Stimulated activated memory B cell treated with anti-CD40 and anti-IgM and Interleukin-4, amounts not matched to agents 10 μg/mL and 1 μg/mL and 100 μg/mL, for 72 hours (primary cell): ENCODE measurements around the gene AHDC1.
"Not testable (repeated sequence)": the region's sequence is repeated elsewhere in the genome, so short reads cannot be mapped to it uniquely, and the experiment has no call there.

Source experiments
- ATAC-seq: fragments of 150-1000 bp; cut with Tn5 transposase; 2 replicates; pipeline ENCODE4 v1.10.0; 2021
- H3K27ac Mint-ChIP-seq: one replicate; pipeline ENCODE4 v1.8.0; 2022; ENCODE audit warnings: mild to moderate bottlenecking, mixed read lengths
- H3K27me3 Mint-ChIP-seq: one replicate; pipeline ENCODE4 v1.8.0; 2022; ENCODE audit warnings: mixed read lengths
- H3K36me3 Mint-ChIP-seq: one replicate; pipeline ENCODE4 v1.8.0; 2022; ENCODE audit warnings: mixed read lengths
- H3K4me1 Mint-ChIP-seq: one replicate; pipeline ENCODE4 v1.8.0; 2022; ENCODE audit warnings: mixed read lengths
- H3K4me3 Mint-ChIP-seq: one replicate; pipeline ENCODE4 v1.8.0; 2022; ENCODE audit warnings: mild to moderate bottlenecking, moderate library complexity, mixed read lengths
- H3K9me3 Mint-ChIP-seq: one replicate; pipeline ENCODE4 v1.8.0; 2022; ENCODE audit warnings: mixed read lengths

The AHDC1 gene

DNA sequence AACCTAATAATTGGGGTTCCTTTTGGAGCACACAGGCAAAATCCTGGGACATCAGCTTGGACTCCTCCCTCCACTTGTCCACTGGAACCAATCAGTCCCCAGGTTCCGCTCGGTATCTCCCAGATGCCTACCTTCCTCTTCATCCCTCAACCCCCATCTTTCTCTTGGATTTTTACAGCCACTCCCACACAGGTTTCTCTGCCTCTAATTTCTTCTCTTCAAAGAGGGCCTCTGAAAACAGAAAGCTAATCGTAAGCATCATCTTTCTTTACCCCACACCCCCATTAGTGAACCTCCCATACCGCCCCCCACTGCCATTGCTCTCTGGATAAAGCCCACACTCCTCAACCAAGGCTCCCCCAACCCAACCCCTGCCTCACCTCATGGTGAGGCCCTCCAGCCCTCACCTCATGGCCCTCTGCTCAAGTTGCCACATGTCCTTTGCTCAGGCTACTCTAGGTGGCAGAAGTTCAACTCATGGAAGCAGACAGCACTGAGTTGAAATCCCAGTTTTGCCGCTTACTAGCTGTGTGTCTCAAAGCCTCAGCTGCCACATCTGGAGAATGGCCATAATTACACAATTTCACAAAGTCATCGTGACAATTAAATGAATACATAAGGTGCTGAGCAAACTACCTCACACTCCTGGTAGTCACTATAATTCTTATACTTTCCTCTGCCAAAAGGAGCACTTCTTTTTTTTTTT, 95.8 kb downstream of the AHDC1 start:
- Mint-ChIP-seq H3K27me3 (no peaks in the 10 kb centered on the region), H3K4me1 (peaks cover 6% of the 10 kb centered on the region), H3K9me3 (no peaks in the 10 kb centered on the region), H3K36me3 (no peaks in the 10 kb centered on the region), H3K4me3 (no peak overlapping the region), H3K27ac (no peak overlapping the region)
- peak; percentile 22 for ATAC-seq

DNA sequence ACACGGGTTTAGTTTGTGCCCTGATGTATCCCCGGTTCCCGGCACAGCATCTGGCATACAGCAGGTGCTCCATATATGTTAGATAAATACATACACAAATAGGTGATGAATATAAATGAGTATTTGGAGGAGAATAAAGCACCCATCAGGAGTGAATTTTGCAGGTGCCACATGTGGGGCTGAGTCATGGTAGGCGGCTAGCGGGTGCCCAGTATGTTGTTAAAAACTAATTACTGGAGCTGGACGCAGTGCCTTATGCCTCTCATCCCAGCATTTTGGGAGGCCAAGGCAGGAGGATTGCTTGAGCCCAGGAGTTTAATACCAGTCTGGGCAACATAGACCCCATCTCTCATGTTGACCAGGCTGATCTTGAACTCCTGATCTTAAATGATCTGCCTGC, 97.2 kb downstream of the AHDC1 start:
- Mint-ChIP-seq H3K27ac (no peak overlapping the region), H3K36me3 (no peaks in the 10 kb centered on the region), H3K4me3 (no peak overlapping the region), H3K27me3 (no peaks in the 10 kb centered on the region), H3K9me3 (no peaks in the 10 kb centered on the region), H3K4me1 (peaks cover 9% of the 10 kb centered on the region)
- ATAC-seq, result no peak

GRCh38 chr1:27505420-27505680, 98.6 kb downstream of the AHDC1 start:
- Mint-ChIP-seq H3K36me3 (no peaks in the 10 kb centered on the region), H3K27ac (no peak overlapping the region), H3K27me3 (no peaks in the 10 kb centered on the region), H3K4me3 (no peak overlapping the region), H3K4me1 (peaks cover 9% of the 10 kb centered on the region), H3K9me3 (no peaks in the 10 kb centered on the region)
- no peak for ATAC-seq

GRCh38 chr1:27504588-27505419, 99.1 kb downstream of the AHDC1 start:
- ATAC-seq, result no peak
- peaks cover 11% of the 10 kb centered on the region for H3K4me1 Mint-ChIP-seq
- no peak overlapping the region for H3K27ac Mint-ChIP-seq
- no peaks in the 10 kb centered on the region for H3K36me3 Mint-ChIP-seq
- no peaks in the 10 kb centered on the region for H3K27me3 Mint-ChIP-seq
- H3K9me3 Mint-ChIP-seq, result no peaks in the 10 kb centered on the region
- H3K4me3 Mint-ChIP-seq, result no peak overlapping the region

- H3K9me3 Mint-ChIP-seq, result no peaks in the 10 kb centered on the region
- no peaks in the 10 kb centered on the region for H3K36me3 Mint-ChIP-seq
- H3K27me3 Mint-ChIP-seq, result no peaks in the 10 kb centered on the region
- ATAC-seq, result no peak
- H3K27ac Mint-ChIP-seq, result peak overlapping the region; percentile 13
- no peak overlapping the region for H3K4me3 Mint-ChIP-seq
- peaks cover 14% of the 10 kb centered on the region for H3K4me1 Mint-ChIP-seq
Observed at GRCh38 chr1:27503844-27504587, 99.9 kb downstream of the AHDC1 start.

- H3K27me3 Mint-ChIP-seq, result no peaks in the 10 kb centered on the region
- no peaks in the 10 kb centered on the region for H3K36me3 Mint-ChIP-seq
- no peak for ATAC-seq
- peaks cover 18% of the 10 kb centered on the region for H3K4me1 Mint-ChIP-seq
- no peak overlapping the region for H3K4me3 Mint-ChIP-seq
- no peaks in the 10 kb centered on the region for H3K9me3 Mint-ChIP-seq
- peak overlapping the region; percentile 13 for H3K27ac Mint-ChIP-seq
Observed at GRCh38 chr1:27503033-27503432, 100.9 kb downstream of the AHDC1 start.

- not testable (repeated sequence) for H3K9me3 Mint-ChIP-seq, H3K4me3 Mint-ChIP-seq, H3K27ac Mint-ChIP-seq, ATAC-seq, H3K27me3 Mint-ChIP-seq, H3K36me3 Mint-ChIP-seq
- H3K4me1 Mint-ChIP-seq, result peaks cover 25% of the 10 kb centered on the region
Observed at GRCh38 chr1:27501159-27501558, 102.8 kb downstream of the AHDC1 start.

GRCh38 chr1:27499142-27499541, 104.8 kb downstream of the AHDC1 start:
- ATAC-seq, result no peak
- H3K4me3 Mint-ChIP-seq, result no peak overlapping the region
- peaks cover 25% of the 10 kb centered on the region for H3K4me1 Mint-ChIP-seq
- H3K36me3 Mint-ChIP-seq, result no peaks in the 10 kb centered on the region
- H3K27me3 Mint-ChIP-seq, result no peaks in the 10 kb centered on the region
- peak overlapping the region; percentile 60 for H3K27ac Mint-ChIP-seq
- no peaks in the 10 kb centered on the region for H3K9me3 Mint-ChIP-seq

- H3K27ac Mint-ChIP-seq, result no peak overlapping the region
- no peaks in the 10 kb centered on the region for H3K36me3 Mint-ChIP-seq
- H3K9me3 Mint-ChIP-seq, result no peaks in the 10 kb centered on the region
- ATAC-seq, result peak; percentile 34
- H3K4me1 Mint-ChIP-seq, result peaks cover 40% of the 10 kb centered on the region
- H3K4me3 Mint-ChIP-seq, result no peak overlapping the region
- no peaks in the 10 kb centered on the region for H3K27me3 Mint-ChIP-seq
Observed at GRCh38 chr1:27496604-27497155, 107.3 kb downstream of the AHDC1 start.

GRCh38 chr1:27492796-27493195, 111.1 kb downstream of the AHDC1 start:
- Mint-ChIP-seq H3K4me3 (no peak overlapping the region), H3K36me3 (no peaks in the 10 kb centered on the region), H3K27ac (peak overlapping the region; percentile 100), H3K4me1 (peaks cover 50% of the 10 kb centered on the region), H3K27me3 (no peaks in the 10 kb centered on the region), H3K9me3 (no peaks in the 10 kb centered on the region)
- no peak for ATAC-seq

- Mint-ChIP-seq H3K27ac (peak overlapping the region; percentile 100), H3K9me3 (no peaks in the 10 kb centered on the region), H3K4me1 (peaks cover 50% of the 10 kb centered on the region), H3K27me3 (no peaks in the 10 kb centered on the region), H3K4me3 (peak overlapping the region; percentile 62), H3K36me3 (no peaks in the 10 kb centered on the region)
- ATAC-seq, result peak; percentile 31
Observed at GRCh38 chr1:27491748-27492700, 111.9 kb downstream of the AHDC1 start.

DNA sequence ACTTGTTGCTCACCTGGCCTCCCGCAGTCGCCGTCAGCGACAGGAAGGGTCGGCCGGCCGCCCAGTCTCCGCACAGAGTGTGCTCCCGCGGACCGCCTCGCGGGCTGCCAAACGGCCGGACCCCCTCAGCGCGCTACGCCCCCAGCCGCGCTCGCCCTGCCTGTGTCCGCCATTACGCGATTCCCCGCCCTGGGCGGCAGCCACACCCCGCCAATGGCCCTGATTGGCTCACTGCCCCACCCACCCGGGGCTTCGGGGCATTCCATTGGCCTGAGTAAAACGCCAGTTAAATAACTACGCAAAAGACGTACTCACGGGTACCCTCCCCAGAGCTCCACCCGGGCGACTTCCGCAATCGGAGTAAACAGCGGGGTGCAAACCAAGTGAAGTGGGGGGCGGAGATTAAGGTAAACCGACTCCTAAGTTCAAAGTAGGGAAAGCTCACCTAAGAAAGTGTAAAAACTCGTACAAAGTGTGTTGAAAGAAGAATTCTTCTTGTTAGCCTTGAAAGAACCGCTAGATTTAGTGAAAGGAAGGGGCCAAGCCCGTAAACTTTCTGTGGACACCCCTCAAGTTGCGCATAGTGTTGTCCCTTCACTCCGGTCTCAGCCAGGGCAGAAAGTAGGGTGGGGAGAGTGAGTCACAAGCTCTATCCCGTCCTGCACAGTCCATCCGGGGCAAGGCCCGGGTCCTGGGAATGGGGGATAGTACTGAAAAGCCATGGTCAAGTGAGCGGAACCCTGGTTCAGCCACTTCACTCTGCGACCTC, 113.8 kb downstream of the AHDC1 start, which contains the start of gene WASF2:
TSS of gene WASF2 (minus strand) at position 195 of the 769 bp plus-strand sequence. CDS start 61,277 bp downstream, outside the sequence.
- Mint-ChIP-seq H3K4me3 (peak within 1 kb of the TSS; percentile 91), H3K27ac (peak within 1 kb of the TSS; percentile 100), H3K9me3 (no peaks in the 10 kb centered on the region), H3K36me3 (peaks cover under 1% of the 10 kb centered on the region), H3K4me1 (peaks cover 45% of the 10 kb centered on the region), H3K27me3 (no peaks in the 10 kb centered on the region)
- ATAC-seq, result peak; percentile 97

GRCh38 chr1:27489501-27489972, 114.4 kb downstream of the AHDC1 start:
- peak overlapping the region; percentile 100 for H3K27ac Mint-ChIP-seq
- peaks cover 51% of the 10 kb centered on the region for H3K4me1 Mint-ChIP-seq

More at GRCh38 chr1:27489501-27489972, 114.4 kb downstream of the AHDC1 start:
- Mint-ChIP-seq H3K36me3 (peaks cover 3% of the 10 kb centered on the region), H3K4me3 (peak overlapping the region; percentile 91), H3K9me3 (no peaks in the 10 kb centered on the region), H3K27me3 (no peaks in the 10 kb centered on the region)
- ATAC-seq, result peak; percentile 50
